ENCODE data around the gene CST6. TPM values are rescaled to one million over a fixed set of nuclear protein-coding genes. Genes with fewer than 3 reads are reported as not detected.
A peak's percentile ranks its signal among the peaks of the same experiment; 100 is the strongest.

Gene CST6
- total RNA-seq (2016; rRNA removed; fragmentation: Illumina TruSeq; extraction: Trizol) (not detected in 2 replicates), polyA plus RNA-seq (2011; rRNA removed) (not detected in 2 replicates), polyA minus RNA-seq (2011; rRNA and poly(A)+ RNA removed; ENCODE audit: low replicate concordance) (not detected in 2 replicates), Bru-seq, nascent RNA (percentile 19 among the genes with signal in this experiment), BruChase-seq, experiment 1, labeled RNA remaining after a 6-hour chase (not detected), BruChase-seq, experiment 2, labeled RNA remaining after a 2-hour chase (percentile 11 among the genes with signal in this experiment)
- not detected in 2 replicates for total RNA-seq (2016; cell fraction: cytosol; rRNA removed; fragmentation: Illumina TruSeq; extraction: Trizol; ENCODE audit: low read depth)
- not detected in 2 replicates for total RNA-seq (2016; cell fraction: insoluble cytoplasmic fraction; rRNA removed; fragmentation: Illumina TruSeq; extraction: Trizol)
- total RNA-seq (2016; cell fraction: membrane; rRNA removed; fragmentation: Illumina TruSeq; extraction: Trizol): not detected in 2 replicates
- not detected in 2 replicates for total RNA-seq (2016; cell fraction: nucleus; rRNA removed; fragmentation: Illumina TruSeq; extraction: Trizol)
- not detected in 2 replicates for polyA plus RNA-seq (2011; cell fraction: cytosol; rRNA removed)
- not detected in 2 replicates for polyA plus RNA-seq (2011; cell fraction: nucleus; rRNA removed)
- not detected in 2 replicates for polyA plus RNA-seq (2012)
- polyA plus RNA-seq (2016; cell fraction: cytosol; fragmentation: Illumina TruSeq; extraction: Trizol; ENCODE audit: low read depth): not detected in 2 replicates
- not detected in 2 replicates for polyA plus RNA-seq (2016; cell fraction: insoluble cytoplasmic fraction; fragmentation: Illumina TruSeq; extraction: Trizol; ENCODE audit: low read depth)
- not detected in 2 replicates for polyA plus RNA-seq (2016; cell fraction: membrane; fragmentation: Illumina TruSeq; extraction: Trizol; ENCODE audit: low read depth)
- not detected in 2 replicates for polyA plus RNA-seq (2016; cell fraction: nucleus; fragmentation: Illumina TruSeq; extraction: Trizol; ENCODE audit: insufficient read depth, low read depth)
- not detected in 2 replicates for polyA minus RNA-seq (2011; cell fraction: cytosol; rRNA and poly(A)+ RNA removed)
- not detected in 2 replicates for polyA minus RNA-seq (2011; cell fraction: nucleus; rRNA and poly(A)+ RNA removed)
- long read RNA-seq, experiment 1: 0 reads
- long read RNA-seq, experiment 2: 0 reads

GRCh38 chr11:66011785-66012303 lies at the start of gene CST6:
TSS of gene CST6 (plus strand) at chr11:66012008. CDS start at chr11:66012045, 37 bp downstream.
- CTCF ChIA-PET (ENCODE audit: low intra/inter-chr PET ratio, low total read pairs): no interaction called here
- H3K4me2 ChIP-seq (ENCODE audit: low read depth, low read length): no peak within 1 kb of the TSS; the same call in 1 of the 2 replicates
- no peak for FAIRE-seq
- no peak within 1 kb of the TSS for H2AFZ ChIP-seq (ENCODE audit: low read length)
- no peaks in the 10 kb centered on the region for H3K9me3 ChIP-seq (ENCODE audit: low read length)
- no peak within 1 kb of the TSS for H3K27ac ChIP-seq (ENCODE audit: extremely low read length, insufficient read depth, low read length)
- H3K4me1 ChIP-seq (ENCODE audit: insufficient read depth, low read length): peaks cover 12% of the 10 kb centered on the region; the same call in 1 of the 2 replicates
- ATAC-seq: no peak
- DNase-seq (ENCODE audit: low spot score): no peak
- no peaks in the 10 kb centered on the region for H3K36me3 ChIP-seq (replicated peaks in 1 of 2; ENCODE audit: control insufficient read depth in 1 of 2, insufficient read depth in 2 of 2, low read length in 2 of 2)
- no peaks in the 10 kb centered on the region for H4K20me1 ChIP-seq (ENCODE audit: insufficient read depth, low read length)
- no peak within 1 kb of the TSS for H3K9ac ChIP-seq (ENCODE audit: insufficient read depth, low read depth, low read length)
- POLR2A ChIA-PET: interaction anchor here (1.2 kb wide), 1 partner anchor 9 kb away, joined by 3 read pairs; the partner anchor contains the start of genes BANF1 and EIF1AD
- no peak within 1 kb of the TSS for H3K4me3 ChIP-seq (replicated peaks in 1 of 3; ENCODE audit: insufficient read depth in 1 of 3, low read depth in 2 of 3, low read length in 3 of 3)
- no peaks in the 10 kb centered on the region for H3K79me2 ChIP-seq (ENCODE audit: insufficient read depth, low read length)
- 67% methylated on average over 35 of the region's 61 CpGs for WGBS (ENCODE audit: low lambda C conversion rate)
- TF ChIP-seq ATAD3A (CRISPR knock-in tag; IDR thresholded peaks at IDR 0.05) (no peak), ZNF777 (CRISPR knock-in tag; IDR thresholded peaks at IDR 0.05) (peak; percentile 37; the same call in 1 of the 2 replicates), ATF2 (CRISPR knock-in tag; IDR thresholded peaks at IDR 0.05) (no peak), ZNF687 (CRISPR knock-in tag; IDR thresholded peaks at IDR 0.05) (0 out of 2 replicates have a peak, but pooled peaks have one; percentile 11)
- intact Hi-C loops (cut with micrococcal nuclease; ENCODE audit: unreplicated experiment) (no loop called here), in situ Hi-C loops (cut with HindIII; ENCODE audit: extremely low pct_ligation_motif_present, low pct_unique_long_range_greater_than_20kb) (no loop called here)
- H3K27me3 ChIP-seq (ENCODE audit: control insufficient read depth in 1 of 2, insufficient read depth in 2 of 2, low read length in 2 of 2): peaks cover 7 to 45% of the 10 kb centered on the region in 2 experiments; a peak in 4 of 5 replicates
- no TSS peak for BruUV-seq (replicated peaks)

Measured in HepG2 (cell line).